HepG2 (cell line): ENCODE results near the gene FAAP20. TPM values are rescaled to one million over a fixed set of nuclear protein-coding genes. Genes with fewer than 3 reads are reported as not detected.
A peak's percentile ranks its signal among the peaks of the same experiment; 100 is the strongest.

Experiments used
- ATAC-seq: fragments of 200-7000 bp; cut with Tn5 transposase; 3 replicates; pipeline ENCODE4 v1.9.1; 2020; ENCODE audit warnings: mild to moderate bottlenecking, moderate library complexity
- BruUV-seq: library from RNA; stranded (reverse); fragments of 400-500 nt; replicated peaks from 2 replicates; lab custom pipeline; 2021; lab: Mats Ljungman, UMichigan
- CTCF ChIA-PET: fragments of 300-600 bp; formaldehyde crosslinking; extraction: SDS; loops from one replicate; lab custom pipeline; 2021; ENCODE audit warnings: low total read pairs, inconsistent platforms, low intra/inter-chr PET ratio; lab: Yijun Ruan, JAX
- POLR2A ChIA-PET: fragments of 350-600 bp; sonication (Branson Sonifier 250); formaldehyde crosslinking; loops from one replicate; lab custom pipeline; 2020; ENCODE audit warnings: antibody characterized with exemption, inconsistent platforms; lab: Yijun Ruan, JAX
- DNase-seq: peaks from one replicate; pipeline ENCODE4 v3.0.0-alpha.2; 2015; ENCODE audit warnings: low spot score
- FAIRE-seq: peaks from 3 replicates; lab custom pipeline; 2011; peaks lifted over from hg19 to GRCh38; lab: Jason Lieb, UNC
- H2AFZ ChIP-seq: one replicate; pipeline ENCODE4 v1.6.1; 2011; ENCODE audit warnings: low read length, inconsistent platforms
- H3K27ac ChIP-seq: fragments of 300-600 bp; 3 replicates; pipeline ENCODE4 v1.8.0; 2011; ENCODE audit warnings: mixed run types, mild to moderate bottlenecking, mixed read lengths, low read length, inconsistent platforms; ENCODE audit not compliant: insufficient read depth; ENCODE audit errors: extremely low read length
- H3K27me3 ChIP-seq, 2 experiments: fragments of 200-600 bp in 1 of 2; 2 replicates in 1 of 2; 3 replicates in 1 of 2; pipeline versions ENCODE4 v1.6.0 to v1.8.0; 2011; ENCODE audit warnings: low read length in 2 of 2, mild to moderate bottlenecking in 2 of 2, moderate library complexity in 2 of 2, inconsistent platforms in 1 of 2; ENCODE audit not compliant: insufficient read depth in 2 of 2, control insufficient read depth in 1 of 2
- H3K36me3 ChIP-seq, 2 experiments: fragments of 200-600 bp in 1 of 2; replicated peaks in 1 of 2; 2 replicates in 1 of 2; 3 replicates in 1 of 2; pipeline versions ENCODE4 v1.5.1 to v1.8.0; 2011; ENCODE audit warnings: low read length in 2 of 2, inconsistent platforms in 1 of 2; ENCODE audit not compliant: insufficient read depth in 2 of 2, control insufficient read depth in 1 of 2
- H3K4me1 ChIP-seq: 2 replicates; pipeline ENCODE4 v1.5.1; 2012; ENCODE audit warnings: low read length, inconsistent platforms; ENCODE audit not compliant: insufficient read depth
- H3K4me2 ChIP-seq: 2 replicates; pipeline ENCODE4 v1.6.0; 2011; ENCODE audit warnings: low read depth, low read length, inconsistent platforms
- H3K4me3 ChIP-seq, 3 experiments: fragments of 200-600 bp in 1 of 3; sonication (generic), shearing (Covaris generic) in 1 of 3; replicated peaks in 1 of 3; 2 replicates each; pipeline ENCODE4 v1.5.1; 2011 to 2016; ENCODE audit warnings: low read length in 3 of 3, inconsistent platforms in 2 of 3, low read depth in 2 of 3, mild to moderate bottlenecking in 2 of 3, control low read depth in 1 of 3, mixed read lengths in 1 of 3; ENCODE audit not compliant: insufficient read depth in 1 of 3
- H3K79me2 ChIP-seq: one replicate; pipeline ENCODE4 v1.6.1; 2011; ENCODE audit warnings: low read length, inconsistent platforms; ENCODE audit not compliant: insufficient read depth
- H3K9ac ChIP-seq: 2 replicates; pipeline ENCODE4 v1.6.0; 2011; ENCODE audit warnings: mild to moderate bottlenecking, low read depth, low read length, inconsistent platforms; ENCODE audit not compliant: insufficient read depth
- H3K9me3 ChIP-seq: 2 replicates; pipeline ENCODE4 v1.5.1; 2012; ENCODE audit warnings: mild to moderate bottlenecking, low read length
- H4K20me1 ChIP-seq: 2 replicates; pipeline ENCODE4 v1.6.0; 2011; ENCODE audit warnings: inconsistent platforms, mild to moderate bottlenecking, low read length, moderate library complexity; ENCODE audit not compliant: insufficient read depth
- BRD4 ChIP-seq: sonication (generic); formaldehyde crosslinking; IDR thresholded peaks from 2 replicates; pipeline ENCODE4 v1.4.0; 2020; ENCODE audit warnings: missing genetic modification reagents
- CENPT ChIP-seq: sonication (generic); formaldehyde crosslinking; IDR thresholded peaks from 2 replicates; pipeline ENCODE4 v1.8.0; 2022; ENCODE audit warnings: low read depth, mild to moderate bottlenecking, moderate library complexity, missing genetic modification reagents
- ERF ChIP-seq: IDR thresholded peaks from 2 replicates; pipeline ENCODE4 v1.6.1; 2018; ENCODE audit warnings: missing biosample characterization, missing genetic modification reagents
- HNRNPL ChIP-seq: fragments of 200-400 bp; formaldehyde crosslinking; IDR thresholded peaks from 2 replicates; pipeline ENCODE4 v1.6.1; 2017; ENCODE audit warnings: mild to moderate bottlenecking, low read depth, low read length
- MTA1 ChIP-seq: sonication (generic); formaldehyde crosslinking; IDR thresholded peaks from 2 replicates; pipeline ENCODE4 v1.4.0; 2020; ENCODE audit warnings: missing genetic modification reagents, mild to moderate bottlenecking, borderline replicate concordance
- NKX3-1 ChIP-seq: sonication (generic); formaldehyde crosslinking; IDR thresholded peaks from 2 replicates; pipeline ENCODE4 v1.5.0; 2020; ENCODE audit warnings: missing genetic modification reagents
- PCBP1 ChIP-seq: fragments of 200-400 bp; formaldehyde crosslinking; IDR thresholded peaks from 2 replicates; pipeline ENCODE4 v1.6.1; 2017; ENCODE audit warnings: mild to moderate bottlenecking, low read depth, low read length, borderline replicate concordance
- PPARG ChIP-seq: conservative IDR thresholded peaks from 2 replicates; pipeline ENCODE4 v1.6.1; 2016; ENCODE audit warnings: missing biosample characterization, missing genetic modification reagents
- RNF219 ChIP-seq: sonication (generic); formaldehyde crosslinking; IDR thresholded peaks from 2 replicates; pipeline ENCODE4 v1.5.0; 2020; ENCODE audit warnings: mild to moderate bottlenecking, missing genetic modification reagents
- TFE3 ChIP-seq: IDR thresholded peaks from 2 replicates; pipeline ENCODE4 v1.6.1; 2016
- XRCC5 ChIP-seq: fragments of 200-400 bp; formaldehyde crosslinking; optimal IDR thresholded peaks from 2 replicates; pipeline ENCODE3; 2017; ENCODE audit warnings: mild to moderate bottlenecking, low read length
- ZBTB3 ChIP-seq: sonication (generic); formaldehyde crosslinking; IDR thresholded peaks from 2 replicates; pipeline ENCODE4 v1.4.0; 2020; ENCODE audit warnings: low read depth, mild to moderate bottlenecking, moderate library complexity, missing genetic modification reagents, borderline replicate concordance
- ZFP36 ChIP-seq: fragments of 150-350 bp; IDR thresholded peaks from 2 replicates; pipeline ENCODE4 v1.6.1; 2018; ENCODE audit warnings: borderline replicate concordance, low read length, low read depth; ENCODE audit not compliant: partially characterized antibody
- ZNF205 ChIP-seq: IDR thresholded peaks from 2 replicates; pipeline ENCODE4 v1.6.1; 2018; ENCODE audit warnings: missing biosample characterization, missing genetic modification reagents
- ZNF691 ChIP-seq: sonication (generic); formaldehyde crosslinking; IDR thresholded peaks from 2 replicates; pipeline ENCODE4 v1.4.0; 2020; ENCODE audit warnings: missing genetic modification reagents, low read depth, mild to moderate bottlenecking, borderline replicate concordance
- WGBS: methylation state at CpG from one replicate; pipeline ENCODE4 v1.1.6; 2017; ENCODE audit warnings: low lambda C conversion rate; 5-methylcytosine and 5-hydroxymethylcytosine counted together
- in situ Hi-C: cut with HindIII; loops from 2 replicates; pipeline ENCODE4 v1.10.0; 2017; ENCODE audit warnings: low pct_unique_long_range_greater_than_20kb; ENCODE audit not compliant: extremely low pct_ligation_motif_present
- intact Hi-C: fragments of 100-400 bp; cut with micrococcal nuclease; formaldehyde crosslinking; loops from one replicate; pipeline ENCODE4 v1.10.0; 2022; ENCODE audit not compliant: unreplicated experiment
- polyA plus RNA-seq, 8 experiments: library from polyadenylated mRNA; depleted of rRNA in 3 of 8; stranded (reverse) in 7 of 8; unstranded in 1 of 8; fragments of >200 nt; fragmentation: Illumina TruSeq in 4 of 8; extraction: Trizol in 4 of 8; gene quantifications; 2 replicates each; pipeline versions ENCODE4 v1.2.1 to v1.2.3, GENCODE V29; 2011 to 2016; ENCODE audit warnings: low read depth in 4 of 8, missing spikeins in 1 of 8, mixed read lengths in 1 of 8; ENCODE audit not compliant: insufficient read depth in 1 of 8
- total RNA-seq, 5 experiments: library from RNA; depleted of rRNA; stranded (reverse); fragments of >200 nt; fragmentation: Illumina TruSeq; extraction: Trizol; gene quantifications; 2 replicates each; pipeline ENCODE4 v1.2.3, GENCODE V29; 2016; ENCODE audit warnings: low read depth in 1 of 5

Gene FAAP20
- total and polyA plus RNA-seq, 2 of the 13 experiments (the other 11 are each of a cell fraction or from before 2014, with no cell fraction given) = 9.6 to 10.8 TPM

- H3K9me3 ChIP-seq = no peaks in the 10 kb centered on the region
- no peaks in the 10 kb centered on the region for H4K20me1 ChIP-seq
- FAIRE-seq (no peak), DNase-seq (no peak), ATAC-seq (no peak)
- peaks cover 4% of the 10 kb centered on the region for H3K79me2 ChIP-seq
- no peaks in the 10 kb centered on the region for H3K36me3 ChIP-seq
- WGBS = no CpG with 5 or more reads among the region's 11 CpGs
- H3K4me2 ChIP-seq = peak overlapping the region; percentile 86
- no peak overlapping the region for H3K9ac ChIP-seq
- no peak for TF ChIP-seq ZNF205 (CRISPR knock-in tag)
- no peak for TF ChIP-seq ZBTB3 (CRISPR knock-in tag)
- TF ChIP-seq CENPT (CRISPR knock-in tag) = no peak
- TF ChIP-seq BRD4 (CRISPR knock-in tag) = no peak
- TF ChIP-seq ZNF691 (CRISPR knock-in tag) = no peak
- TF ChIP-seq ZFP36 = no peak
- peak; percentile 18; the same call in 1 of the 2 replicates for TF ChIP-seq MTA1 (CRISPR knock-in tag)
- no peak for TF ChIP-seq PCBP1
- no peak for TF ChIP-seq NKX3-1 (CRISPR knock-in tag)
- TF ChIP-seq ERF (CRISPR knock-in tag) = no peak
- no peak for TF ChIP-seq TFE3 (CRISPR knock-in tag)
- TF ChIP-seq XRCC5 = peak; percentile 7
- TF ChIP-seq PPARG (CRISPR knock-in tag) = no peak
- peak; percentile 74; the same call in 1 of the 2 replicates for TF ChIP-seq HNRNPL
- no peak for TF ChIP-seq RNF219 (CRISPR knock-in tag)
- H3K27me3 ChIP-seq = peaks cover 0 to 17% of the 10 kb centered on the region in 2 experiments; a peak in 4 of 5 replicates
- CTCF ChIA-PET = no interaction called here
- H3K27ac ChIP-seq = no peak overlapping the region
- intact Hi-C loops = loop anchor here (5.0 kb wide), 1 partner anchor 34 kb away; no protein-coding TSS in a partner anchor
- no peak overlapping the region for H3K4me3 ChIP-seq
- POLR2A ChIA-PET = interaction anchor here (0.5 to 1.5 kb wide), 8 partner anchors 9 to 193 kb away, joined by 3 to 21 read pairs (median 6); partner anchors contain the start of genes MORN1 and RER1
- in situ Hi-C loops = loop anchor here (5.0 to 25.0 kb wide), 2 partner anchors 34 to 314 kb away; no protein-coding TSS in a partner anchor
- H2AFZ ChIP-seq = no peak overlapping the region
- no TSS peak for BruUV-seq
- H3K4me1 ChIP-seq = peaks cover 75% of the 10 kb centered on the region
Observed at GRCh38 chr1:2198571-2198970, 4.0 kb upstream of the FAAP20 start.
